Type B pancreatic cell (in vitro differentiated cells): ENCODE measurements around the gene RSPH1. TPM values are rescaled to one million over a fixed set of nuclear protein-coding genes. Genes with fewer than 3 reads are reported as not detected.
A peak's percentile ranks its signal among the peaks of the same experiment; 100 is the strongest.

ENCODE experiments used
- DNase-seq: peaks from one replicate; pipeline ENCODE4 v3.0.0; 2021; ENCODE audit warnings: mixed read lengths; ENCODE audit not compliant: unreplicated experiment; ENCODE audit errors: extremely low spot score
- H3K27ac Mint-ChIP-seq: 2 replicates; pipeline ENCODE4 v1.8.0; 2021; ENCODE audit warnings: mild to moderate bottlenecking, mixed read lengths
- H3K27me3 Mint-ChIP-seq: 2 replicates; pipeline ENCODE4 v1.8.0; 2021; ENCODE audit warnings: mixed read lengths
- H3K36me3 Mint-ChIP-seq: 2 replicates; pipeline ENCODE4 v1.8.0; 2021; ENCODE audit warnings: mixed read lengths
- H3K4me1 Mint-ChIP-seq: one replicate; pipeline ENCODE4 v1.8.0; 2021; ENCODE audit warnings: mixed read lengths; ENCODE audit not compliant: unreplicated experiment
- H3K4me3 Mint-ChIP-seq: 2 replicates; pipeline ENCODE4 v1.8.0; 2021; ENCODE audit warnings: mild to moderate bottlenecking, mixed read lengths
- H3K9me3 Mint-ChIP-seq: 2 replicates; pipeline ENCODE4 v1.8.0; 2021; ENCODE audit warnings: mixed read lengths
- CTCF ChIP-seq: fragments of 200-600 bp; sonication (generic); conservative IDR thresholded peaks from 2 replicates; pipeline ENCODE4 v1.5.0; 2021; ENCODE audit warnings: antibody characterized with exemption, mild to moderate bottlenecking
- total RNA-seq: library from RNA; stranded (reverse); gene quantifications from 2 replicates; pipeline ENCODE4 v1.2.1, GENCODE V29; 2021; ENCODE audit warnings: low replicate concordance

The RSPH1 gene
- total RNA-seq, 1 donor from 2014 or later, result 5.2 TPM

DNA sequence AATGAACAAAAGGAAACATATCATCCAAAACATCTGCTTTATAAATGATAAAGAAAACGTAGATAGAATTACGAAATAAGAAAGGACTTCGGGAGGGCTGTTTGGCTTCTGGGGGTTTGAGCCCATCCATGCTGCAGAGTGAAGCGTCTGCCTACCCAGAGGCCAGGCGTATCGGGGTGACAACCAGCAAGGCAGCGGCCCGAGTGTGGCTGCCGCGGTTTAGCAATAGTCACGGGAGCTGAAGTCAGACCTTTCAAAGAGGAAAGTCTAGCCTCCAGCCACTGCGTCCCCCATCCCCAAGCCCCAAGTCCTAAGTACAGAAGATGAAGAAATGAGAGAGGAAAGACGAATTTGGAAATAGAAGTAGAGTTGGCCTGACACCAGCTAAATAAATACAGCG lies 26.2 kb upstream of the RSPH1 start:
- no peak for TF ChIP-seq CTCF
- no peaks in the 10 kb centered on the region for H3K27me3 Mint-ChIP-seq
- H3K4me3 Mint-ChIP-seq, result no peak overlapping the region
- no peak overlapping the region for H3K27ac Mint-ChIP-seq
- peaks cover 9% of the 10 kb centered on the region for H3K36me3 Mint-ChIP-seq
- H3K4me1 Mint-ChIP-seq, result peaks cover 57% of the 10 kb centered on the region
- no peak for DNase-seq
- no peaks in the 10 kb centered on the region for H3K9me3 Mint-ChIP-seq

DNA sequence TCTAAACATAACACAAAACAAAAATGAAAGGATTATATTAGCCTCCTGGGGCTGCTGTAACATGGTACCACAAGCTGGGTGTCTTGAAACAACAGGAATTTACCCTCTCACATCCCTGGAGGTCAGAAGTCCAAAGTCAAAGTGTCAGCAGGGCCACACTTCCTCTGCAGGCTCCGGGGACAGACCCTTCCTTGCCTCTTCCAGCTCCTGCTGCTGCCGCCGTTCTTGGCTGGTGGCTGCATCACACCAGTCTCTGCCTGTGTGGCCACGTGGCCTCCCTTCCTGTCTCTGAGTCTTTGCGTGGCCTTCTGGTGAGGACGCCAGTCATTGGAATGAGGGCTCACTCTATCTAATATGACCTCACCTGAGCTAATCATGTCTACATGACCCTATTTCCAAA lies 25.8 kb upstream of the RSPH1 start:
- Mint-ChIP-seq H3K4me3 (no peak overlapping the region), H3K9me3 (no peaks in the 10 kb centered on the region), H3K4me1 (peaks cover 59% of the 10 kb centered on the region), H3K36me3 (peaks cover 13% of the 10 kb centered on the region), H3K27me3 (no peaks in the 10 kb centered on the region), H3K27ac (no peak overlapping the region)
- DNase-seq, result no peak
- TF ChIP-seq CTCF, result no peak

DNA sequence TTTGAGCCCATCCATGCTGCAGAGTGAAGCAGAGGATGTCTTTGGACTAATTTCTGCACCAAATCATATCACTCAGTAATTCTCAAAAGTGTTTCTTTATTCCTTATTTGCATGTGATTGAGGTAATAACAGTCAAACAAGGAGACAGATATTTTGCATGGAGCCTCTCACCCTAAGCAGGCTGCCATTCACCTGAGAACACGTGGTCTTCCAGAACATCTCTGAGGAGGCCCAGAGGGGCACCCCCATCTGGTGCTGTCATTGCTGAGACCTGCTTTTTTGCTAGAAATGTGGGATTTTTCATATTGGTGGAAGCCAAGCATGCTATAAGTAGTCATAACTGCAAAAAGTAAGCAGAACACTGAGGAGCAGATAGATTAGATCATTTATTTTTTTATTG lies 25.4 kb upstream of the RSPH1 start:
- Mint-ChIP-seq H3K4me1 (peaks cover 59% of the 10 kb centered on the region), H3K27me3 (no peaks in the 10 kb centered on the region), H3K9me3 (no peaks in the 10 kb centered on the region)

DNA sequence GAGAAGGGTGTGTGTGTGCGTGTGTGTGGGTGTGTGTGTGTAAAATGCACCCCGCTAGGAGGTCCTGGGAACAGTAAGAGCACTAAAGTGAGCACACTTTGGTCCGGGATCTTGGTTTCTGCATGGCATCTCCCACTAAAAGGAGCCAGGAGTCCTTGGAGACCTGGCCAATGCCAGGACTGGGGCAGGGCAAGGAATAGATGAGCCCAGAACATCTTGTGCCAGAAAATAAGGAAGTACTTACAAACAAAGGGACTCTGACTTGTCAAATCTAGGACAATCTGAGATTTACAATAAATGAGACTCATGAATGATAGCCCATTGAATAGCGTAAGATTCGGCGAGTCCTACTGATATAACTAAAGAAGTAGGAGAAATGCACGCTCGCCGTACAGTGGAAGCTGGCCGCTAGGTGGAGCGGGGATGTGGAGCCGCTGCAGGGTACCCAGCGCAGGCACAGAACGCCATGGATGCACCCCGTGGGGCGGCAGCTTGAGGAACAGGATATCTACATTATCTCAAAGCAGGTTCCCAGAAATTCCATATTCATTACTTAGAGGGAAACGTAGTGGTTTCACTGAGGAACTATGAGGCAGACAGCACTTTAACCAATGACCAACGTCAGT lies 24.7 kb upstream of the RSPH1 start:
- peaks cover 13% of the 10 kb centered on the region for H3K36me3 Mint-ChIP-seq
- no peak for DNase-seq
- no peaks in the 10 kb centered on the region for H3K27me3 Mint-ChIP-seq
- H3K4me3 Mint-ChIP-seq, result no peak overlapping the region
- peaks cover 56% of the 10 kb centered on the region for H3K4me1 Mint-ChIP-seq
- no peaks in the 10 kb centered on the region for H3K9me3 Mint-ChIP-seq
- TF ChIP-seq CTCF, result peak; percentile 66
- peak overlapping the region; percentile 57 for H3K27ac Mint-ChIP-seq

More for the DNA sequence above, 25.4 kb upstream of the RSPH1 start:
- no peak overlapping the region for H3K27ac Mint-ChIP-seq
- no peak overlapping the region for H3K4me3 Mint-ChIP-seq
- TF ChIP-seq CTCF, result no peak
- no peak for DNase-seq
- peaks cover 13% of the 10 kb centered on the region for H3K36me3 Mint-ChIP-seq

GRCh38 chr21:42518626-42519025 lies 22.6 kb upstream of the RSPH1 start:
- peak overlapping the region; percentile 93 for H3K27ac Mint-ChIP-seq

More at GRCh38 chr21:42518626-42519025, 22.6 kb upstream of the RSPH1 start:
- Mint-ChIP-seq H3K4me1 (peaks cover 46% of the 10 kb centered on the region), H3K36me3 (peaks cover 7% of the 10 kb centered on the region), H3K27me3 (no peaks in the 10 kb centered on the region), H3K4me3 (peak overlapping the region; percentile 32), H3K9me3 (no peaks in the 10 kb centered on the region)
- no peak for DNase-seq
- no peak for TF ChIP-seq CTCF
